22Rv1 (cell line): Measurements from ENCODE around the gene MDM4.

Experiments used
- ZFX ChIP-seq: fragments of 450-650 bp; IDR thresholded peaks from 2 replicates; pipeline ENCODE4 v1.6.1; 2017; ENCODE audit warnings: antibody characterized with exemption, borderline replicate concordance
- TF ChIP-seq, protein P1 (sequence below): fragments of 450-650 bp; IDR thresholded peaks from 2 replicates; pipeline ENCODE4 v1.5.1; 2017; ENCODE audit warnings: mild to moderate bottlenecking

GRCh38 chr1:204579681-204580080 is 63.5 kb downstream of the MDM4 start:
- TF ChIP-seq, protein P1, sequence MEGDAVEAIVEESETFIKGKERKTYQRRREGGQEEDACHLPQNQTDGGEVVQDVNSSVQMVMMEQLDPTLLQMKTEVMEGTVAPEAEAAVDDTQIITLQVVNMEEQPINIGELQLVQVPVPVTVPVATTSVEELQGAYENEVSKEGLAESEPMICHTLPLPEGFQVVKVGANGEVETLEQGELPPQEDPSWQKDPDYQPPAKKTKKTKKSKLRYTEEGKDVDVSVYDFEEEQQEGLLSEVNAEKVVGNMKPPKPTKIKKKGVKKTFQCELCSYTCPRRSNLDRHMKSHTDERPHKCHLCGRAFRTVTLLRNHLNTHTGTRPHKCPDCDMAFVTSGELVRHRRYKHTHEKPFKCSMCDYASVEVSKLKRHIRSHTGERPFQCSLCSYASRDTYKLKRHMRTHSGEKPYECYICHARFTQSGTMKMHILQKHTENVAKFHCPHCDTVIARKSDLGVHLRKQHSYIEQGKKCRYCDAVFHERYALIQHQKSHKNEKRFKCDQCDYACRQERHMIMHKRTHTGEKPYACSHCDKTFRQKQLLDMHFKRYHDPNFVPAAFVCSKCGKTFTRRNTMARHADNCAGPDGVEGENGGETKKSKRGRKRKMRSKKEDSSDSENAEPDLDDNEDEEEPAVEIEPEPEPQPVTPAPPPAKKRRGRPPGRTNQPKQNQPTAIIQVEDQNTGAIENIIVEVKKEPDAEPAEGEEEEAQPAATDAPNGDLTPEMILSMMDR: no peak
- TF ChIP-seq ZFX: no peak
